ENCODE results near the gene UBE2F. TPM values are rescaled to one million over a fixed set of nuclear protein-coding genes. Genes with fewer than 3 reads are reported as not detected.

Gene UBE2F
- total RNA-seq, 1 experiment from 2014 or later, result 71.4 TPM

DNA sequence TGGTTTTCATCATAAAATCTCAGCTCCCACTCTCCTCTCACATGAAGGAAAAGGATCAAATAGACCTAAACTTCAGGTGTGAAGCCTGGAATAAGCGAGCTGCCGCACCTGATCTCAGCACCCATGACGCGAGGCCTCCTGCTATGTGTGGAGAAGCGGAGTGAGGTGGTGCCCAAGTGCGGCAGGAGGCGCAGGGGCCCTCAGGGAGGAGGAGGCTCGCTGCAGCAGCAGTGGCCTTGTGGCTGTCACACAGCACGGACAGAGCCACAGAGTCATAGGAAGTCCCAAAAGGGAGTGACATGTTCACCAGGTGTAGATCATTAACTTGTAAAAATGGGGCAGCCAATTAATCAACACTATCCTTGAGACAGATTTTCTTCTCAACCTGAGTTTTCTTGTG lies 103.1 kb downstream of the UBE2F start:
- DNase-seq (ENCODE audit: low read depth), result no peak

DNA sequence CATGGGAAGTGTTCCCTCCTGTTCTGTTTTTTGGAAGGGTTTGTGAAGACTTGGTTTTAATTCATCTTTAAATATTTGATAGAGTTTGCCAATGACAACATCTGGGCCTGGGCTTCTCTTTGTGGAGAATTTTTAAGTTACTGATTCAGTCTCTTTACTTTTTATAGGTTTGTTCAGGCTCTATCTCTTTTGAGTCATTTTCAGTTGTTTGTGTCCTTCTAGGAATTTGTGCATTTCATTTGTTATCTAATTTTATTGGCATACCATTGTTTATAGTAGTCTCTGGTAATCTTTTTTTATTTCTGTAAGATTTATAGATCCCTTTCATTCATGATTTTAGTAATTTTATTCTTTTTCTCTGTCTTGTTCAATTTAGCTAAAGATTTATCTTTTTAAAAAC lies 108.6 kb downstream of the UBE2F start:
- DNase-seq (ENCODE audit: low read depth), result no peak

- DNase-seq (ENCODE audit: low read depth), result no peak
Measured at GRCh38 chr2:238077292-238077691, 110.5 kb downstream of the UBE2F start.

DNA sequence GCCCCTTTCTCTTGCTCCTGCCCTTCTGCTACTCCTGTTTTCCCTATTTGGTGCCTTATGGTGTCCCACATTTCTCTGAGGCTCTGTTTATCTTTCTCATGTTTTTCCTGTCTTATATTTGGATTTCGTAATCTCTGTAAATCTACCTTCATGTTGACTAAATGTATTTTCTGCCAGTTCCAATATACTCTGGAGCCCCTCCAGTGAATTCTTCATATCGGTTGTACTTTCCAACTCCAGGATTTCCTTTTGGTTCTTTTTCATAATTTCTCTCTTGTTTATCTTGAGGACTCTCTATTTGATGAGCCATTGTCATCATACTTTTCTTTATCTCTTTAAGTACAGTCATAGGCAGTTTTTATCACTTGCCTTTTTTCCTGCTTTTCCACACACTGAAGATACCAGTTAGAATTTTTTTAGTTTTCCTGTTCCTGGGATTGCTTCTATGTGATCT lies 113.1 kb downstream of the UBE2F start:
- DNase-seq (ENCODE audit: low read depth), result no peak

DNA sequence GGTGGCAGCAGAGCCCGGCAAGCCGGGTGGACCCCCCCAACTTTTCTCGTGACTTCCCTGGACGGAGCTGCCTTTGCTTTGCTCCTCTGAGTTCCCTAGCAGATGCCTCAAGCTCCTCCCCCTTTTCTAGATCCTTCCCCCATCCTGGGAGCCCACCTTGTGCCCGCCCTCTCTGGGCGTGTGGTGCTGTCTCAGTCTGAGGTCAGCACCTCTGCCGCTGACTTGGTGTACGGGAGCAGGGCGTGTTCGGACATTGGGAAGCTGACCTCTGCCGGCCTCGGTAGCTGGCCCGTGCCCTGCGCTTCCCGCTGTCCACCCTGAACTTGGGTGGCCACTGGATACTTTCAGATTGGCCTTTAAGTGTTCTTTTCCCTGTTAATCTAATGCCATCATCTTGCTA lies 113.7 kb downstream of the UBE2F start:
- DNase-seq (ENCODE audit: low read depth), result no peak

DNA sequence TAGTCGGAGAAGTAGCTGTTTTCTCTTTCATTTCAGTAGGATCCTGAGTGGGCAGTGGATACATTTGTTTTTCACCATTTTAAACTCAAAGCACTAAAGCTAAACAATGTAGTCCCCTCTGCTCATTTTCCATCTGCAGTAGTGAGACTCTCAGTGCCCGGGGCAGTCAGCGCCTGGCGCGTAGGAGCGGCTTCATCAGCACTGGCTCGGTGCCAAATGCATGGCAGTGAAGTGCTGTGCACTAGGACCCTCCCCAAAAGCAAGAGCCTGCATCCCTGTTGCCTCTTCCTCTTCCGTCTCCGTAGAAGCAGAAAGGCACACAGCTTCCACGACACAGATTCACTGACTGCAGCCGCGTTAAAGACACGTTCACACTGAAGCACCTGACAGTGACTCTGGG lies 114.3 kb downstream of the UBE2F start:
- DNase-seq (ENCODE audit: low read depth), result no peak

DNA sequence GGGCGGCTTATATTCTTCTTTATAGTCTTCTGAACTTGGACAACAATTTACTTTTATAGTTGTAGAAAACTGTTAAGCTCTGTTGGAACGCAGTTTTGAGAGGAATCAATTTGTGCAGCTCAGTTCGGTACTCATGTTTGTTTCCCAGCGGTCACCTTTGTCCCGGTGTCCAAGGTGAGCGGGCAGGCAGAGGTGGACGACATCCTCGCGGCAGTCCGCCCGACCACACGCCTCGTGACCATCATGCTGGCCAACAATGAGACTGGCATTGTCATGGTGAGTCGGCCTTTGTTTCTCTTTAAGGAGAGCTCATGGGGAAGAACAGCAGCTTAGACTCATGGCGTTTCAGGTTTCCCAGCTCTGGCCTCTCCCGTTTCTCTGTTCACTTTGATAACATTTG lies 114.7 kb downstream of the UBE2F start:
- DNase-seq (ENCODE audit: low read depth), result no peak

GRCh38 chr2:238082151-238082550 lies 115.3 kb downstream of the UBE2F start:
- DNase-seq (ENCODE audit: low read depth), result no peak

- DNase-seq (ENCODE audit: low read depth), result no peak
Measured at GRCh38 chr2:238082827-238083226, 116.0 kb downstream of the UBE2F start.

- no peak for DNase-seq (ENCODE audit: low read depth)
Measured at GRCh38 chr2:238083919-238084318, 117.1 kb downstream of the UBE2F start.

DNA sequence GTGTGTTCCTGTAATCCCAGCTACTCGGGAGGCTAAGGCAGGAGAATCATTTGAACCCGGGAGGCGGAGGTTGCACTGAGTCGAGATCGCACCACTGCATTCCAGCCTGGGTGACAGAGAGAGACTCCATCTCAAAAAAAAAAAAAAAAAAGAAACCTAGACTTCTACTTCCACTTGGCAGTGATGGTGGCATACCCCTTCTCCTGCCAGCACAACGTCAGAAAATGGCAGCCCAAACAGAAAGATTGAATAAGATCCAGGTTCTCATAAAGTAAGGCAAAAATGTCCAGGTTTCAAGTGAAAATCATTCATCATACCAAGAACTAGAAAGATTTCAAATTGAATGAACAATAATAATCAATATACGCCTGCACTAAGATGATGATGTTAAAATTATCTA lies 117.9 kb downstream of the UBE2F start:
- no peak for DNase-seq (ENCODE audit: low read depth)

GRCh38 chr2:238085899-238086298 lies 119.1 kb downstream of the UBE2F start:
- DNase-seq (ENCODE audit: low read depth), result no peak

DNA sequence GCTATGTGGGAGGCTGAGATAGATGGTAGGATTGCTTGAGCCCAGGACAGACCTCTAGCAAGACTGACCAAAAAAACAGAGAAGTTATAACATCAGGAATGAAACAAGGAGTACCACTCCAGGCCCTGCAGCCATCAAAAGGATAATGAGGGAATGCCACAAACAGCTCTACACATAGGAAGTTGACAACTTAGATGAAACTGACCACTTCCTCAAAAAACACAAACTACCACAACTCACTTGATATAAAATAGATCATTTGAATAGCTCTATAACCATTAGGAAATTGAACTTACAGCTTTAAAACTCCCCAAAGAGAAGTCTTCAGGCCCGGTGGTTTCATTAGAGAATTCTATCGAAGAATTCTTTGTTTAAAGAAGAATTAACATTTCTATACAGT lies 120.4 kb downstream of the UBE2F start:
- DNase-seq (ENCODE audit: low read depth), result no peak

DNA sequence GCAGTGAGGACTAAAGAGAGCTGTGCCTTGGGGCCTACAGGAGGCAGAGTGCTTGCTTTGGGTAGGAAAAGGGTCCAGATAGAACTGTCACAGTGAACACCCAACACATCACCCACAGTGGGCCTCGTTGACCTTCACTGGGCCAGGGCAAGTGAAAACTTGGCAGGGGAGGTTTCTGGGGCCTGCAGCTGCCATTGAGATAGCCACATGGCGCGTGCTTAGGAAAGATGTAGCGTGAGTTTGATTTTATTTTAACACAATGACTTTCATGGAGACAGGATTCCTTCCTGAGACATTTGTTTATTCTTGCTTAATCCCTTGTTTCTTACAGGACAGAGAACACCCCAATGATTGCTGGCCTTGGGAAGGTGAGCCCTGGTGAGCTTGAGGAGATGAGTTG lies 124.1 kb downstream of the UBE2F start:
- no peak for DNase-seq (ENCODE audit: low read depth)

GRCh38 chr2:238091436-238092060 lies 124.7 kb downstream of the UBE2F start:
- DNase-seq (ENCODE audit: low read depth), result no peak

Small RNAs within 50 kb of the gene (small RNA-seq; reads per million reads assigned to genes)
- gene RNU6-1333P, result not detected

Other genes starting within 250 kb of the UBE2F start
- 0.32 and 0.40 TPM in 2 replicates for gene RBM44, start 168.2 kb upstream of the UBE2F start, total RNA-seq (2014; rRNA removed; shearing (Covaris generic))
- gene RAMP1, start 107.4 kb upstream of the UBE2F start, total RNA-seq (2014; rRNA removed; shearing (Covaris generic)), result 0.53 TPM in 1 of 2 replicates, not detected in the other
- 49.4 and 51.2 TPM in 2 replicates for gene SCLY, start 94.0 kb downstream of the UBE2F start, total RNA-seq (2014; rRNA removed; shearing (Covaris generic))
- gene ESPNL, start 133.3 kb downstream of the UBE2F start, total RNA-seq (2014; rRNA removed; shearing (Covaris generic)), result 0.27 and 0.85 TPM in 2 replicates
- gene KLHL30, start 171.7 kb downstream of the UBE2F start, total RNA-seq (2014; rRNA removed; shearing (Covaris generic)), result not detected in 2 replicates
- 13.1 and 15.3 TPM in 2 replicates for gene ERFE, start 192.0 kb downstream of the UBE2F start, total RNA-seq (2014; rRNA removed; shearing (Covaris generic))
- gene ILKAP, start 236.7 kb downstream of the UBE2F start, total RNA-seq (2014; rRNA removed; shearing (Covaris generic)), result 19.1 and 44.3 TPM in 2 replicates

All from HT1080 (cell line).